Fibroblast of villous mesenchyme (primary cell): Measurements from ENCODE around the gene GET4. TPM values are rescaled to one million over a fixed set of nuclear protein-coding genes. Genes with fewer than 3 reads are reported as not detected.

Source experiments
- DNase-seq: peaks from one replicate; pipeline ENCODE4 v3.0.0-alpha.2; 2010; ENCODE audit warnings: low read depth
- H3K4me3 ChIP-seq: 2 replicates; pipeline ENCODE4 v1.5.1; 2011; ENCODE audit warnings: low read depth, mild to moderate bottlenecking, low read length
- total RNA-seq: library from RNA; depleted of rRNA; stranded (reverse); fragments of >200 nt; gene quantifications from 2 replicates; pipeline ENCODE4 v1.2.3, GENCODE V29; 2012
- TF ChIP-seq, protein P1 (sequence below): IDR thresholded peaks from 2 replicates; pipeline ENCODE4 v1.5.1; 2012; ENCODE audit warnings: low read depth, mild to moderate bottlenecking, low read length; ENCODE audit not compliant: insufficient read depth

GET4 gene, protein sequence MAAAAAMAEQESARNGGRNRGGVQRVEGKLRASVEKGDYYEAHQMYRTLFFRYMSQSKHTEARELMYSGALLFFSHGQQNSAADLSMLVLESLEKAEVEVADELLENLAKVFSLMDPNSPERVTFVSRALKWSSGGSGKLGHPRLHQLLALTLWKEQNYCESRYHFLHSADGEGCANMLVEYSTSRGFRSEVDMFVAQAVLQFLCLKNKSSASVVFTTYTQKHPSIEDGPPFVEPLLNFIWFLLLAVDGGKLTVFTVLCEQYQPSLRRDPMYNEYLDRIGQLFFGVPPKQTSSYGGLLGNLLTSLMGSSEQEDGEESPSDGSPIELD
- 15.1 and 22.5 TPM in 2 replicates for total RNA-seq

DNA sequence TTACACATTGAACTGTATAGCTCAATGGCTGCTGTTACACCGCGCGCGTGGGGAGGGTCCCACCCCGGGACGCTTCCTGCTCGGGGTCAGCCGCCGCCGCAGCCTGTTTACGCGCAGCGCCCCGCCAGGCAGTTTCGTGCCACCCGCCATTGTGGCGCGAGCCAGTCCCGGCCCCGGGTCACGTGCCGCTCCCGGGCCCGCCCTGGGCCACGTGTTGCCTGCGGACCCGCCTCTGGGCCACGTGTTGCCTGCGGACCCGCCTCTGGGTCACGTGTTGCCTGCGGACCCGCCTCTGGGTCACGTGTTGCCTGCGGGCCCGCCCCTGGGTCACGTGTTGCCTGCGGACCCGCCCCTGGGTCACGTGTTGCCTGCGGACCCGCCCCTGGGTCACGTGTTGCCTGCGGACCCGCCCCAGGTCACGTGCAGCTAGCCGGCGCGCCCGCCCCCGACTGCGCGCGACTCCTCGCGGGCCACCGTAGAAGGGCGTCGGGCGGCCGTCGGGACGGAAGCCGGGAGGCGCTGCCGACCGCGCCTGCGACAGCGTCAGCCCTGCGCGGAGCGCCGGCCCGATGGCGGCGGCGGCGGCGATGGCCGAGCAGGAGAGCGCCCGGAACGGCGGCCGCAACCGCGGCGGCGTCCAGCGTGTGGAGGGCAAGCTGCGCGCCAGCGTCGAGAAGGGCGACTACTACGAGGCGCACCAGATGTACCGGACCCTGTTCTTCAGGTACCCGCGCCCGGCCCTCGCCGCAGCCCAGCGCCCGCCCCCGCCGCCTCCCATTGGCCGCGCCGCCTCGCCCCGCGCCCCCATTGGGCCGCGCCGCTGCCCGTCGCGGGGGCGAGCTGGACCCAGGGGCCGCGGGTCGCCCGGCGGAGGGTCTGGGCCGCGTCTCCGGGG lies at the start of gene GET4:
Gene GET4 (plus strand): TSS at position 478 of the 895 bp plus-strand sequence. CDS start 92 bp downstream, at position 570.
- H3K4me3 ChIP-seq: peak within 1 kb of the TSS; percentile 89
- DNase-seq: peak; percentile 96
- TF ChIP-seq, protein P1, sequence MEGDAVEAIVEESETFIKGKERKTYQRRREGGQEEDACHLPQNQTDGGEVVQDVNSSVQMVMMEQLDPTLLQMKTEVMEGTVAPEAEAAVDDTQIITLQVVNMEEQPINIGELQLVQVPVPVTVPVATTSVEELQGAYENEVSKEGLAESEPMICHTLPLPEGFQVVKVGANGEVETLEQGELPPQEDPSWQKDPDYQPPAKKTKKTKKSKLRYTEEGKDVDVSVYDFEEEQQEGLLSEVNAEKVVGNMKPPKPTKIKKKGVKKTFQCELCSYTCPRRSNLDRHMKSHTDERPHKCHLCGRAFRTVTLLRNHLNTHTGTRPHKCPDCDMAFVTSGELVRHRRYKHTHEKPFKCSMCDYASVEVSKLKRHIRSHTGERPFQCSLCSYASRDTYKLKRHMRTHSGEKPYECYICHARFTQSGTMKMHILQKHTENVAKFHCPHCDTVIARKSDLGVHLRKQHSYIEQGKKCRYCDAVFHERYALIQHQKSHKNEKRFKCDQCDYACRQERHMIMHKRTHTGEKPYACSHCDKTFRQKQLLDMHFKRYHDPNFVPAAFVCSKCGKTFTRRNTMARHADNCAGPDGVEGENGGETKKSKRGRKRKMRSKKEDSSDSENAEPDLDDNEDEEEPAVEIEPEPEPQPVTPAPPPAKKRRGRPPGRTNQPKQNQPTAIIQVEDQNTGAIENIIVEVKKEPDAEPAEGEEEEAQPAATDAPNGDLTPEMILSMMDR: peak; percentile 16

DNA sequence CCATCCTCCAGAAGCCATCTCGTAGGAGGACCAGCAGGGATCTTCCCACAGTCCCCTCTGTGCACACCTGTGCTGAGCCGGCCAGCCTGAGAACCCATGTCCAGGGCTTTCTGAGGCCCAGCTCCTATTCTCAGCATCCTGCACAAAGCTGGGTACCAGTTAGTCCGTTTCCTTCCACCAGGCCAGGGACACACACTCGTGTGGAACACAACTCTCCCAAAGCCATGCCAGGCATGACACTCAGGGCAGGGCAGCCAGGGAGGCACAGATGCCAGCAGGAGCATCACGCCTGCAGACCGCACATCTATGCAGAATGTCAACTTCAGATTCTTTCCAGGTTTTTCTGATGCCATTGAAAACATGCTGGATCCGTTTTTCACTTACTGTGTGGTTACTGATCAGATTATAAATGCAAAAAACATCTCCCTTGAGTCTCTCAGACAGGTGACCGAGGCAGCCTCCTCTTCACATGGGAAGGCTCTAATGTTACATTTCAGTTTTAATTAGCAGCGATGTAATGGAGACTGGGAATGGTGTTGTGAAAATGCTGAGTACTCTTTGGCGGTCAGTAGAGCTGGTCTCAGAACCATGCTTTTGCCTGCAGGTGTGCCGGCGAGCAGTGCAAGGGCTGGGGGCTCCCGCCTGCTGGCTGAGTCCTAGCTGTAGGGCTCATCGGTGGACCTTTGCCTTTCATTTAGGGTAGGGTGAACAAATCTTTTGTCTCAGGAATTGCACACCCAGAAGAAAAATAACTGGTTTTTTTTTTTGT lies 47.4 kb upstream of the GET4 start:
- no peak overlapping the region for H3K4me3 ChIP-seq
- TF ChIP-seq, protein P1: no peak
- DNase-seq: no peak

DNA sequence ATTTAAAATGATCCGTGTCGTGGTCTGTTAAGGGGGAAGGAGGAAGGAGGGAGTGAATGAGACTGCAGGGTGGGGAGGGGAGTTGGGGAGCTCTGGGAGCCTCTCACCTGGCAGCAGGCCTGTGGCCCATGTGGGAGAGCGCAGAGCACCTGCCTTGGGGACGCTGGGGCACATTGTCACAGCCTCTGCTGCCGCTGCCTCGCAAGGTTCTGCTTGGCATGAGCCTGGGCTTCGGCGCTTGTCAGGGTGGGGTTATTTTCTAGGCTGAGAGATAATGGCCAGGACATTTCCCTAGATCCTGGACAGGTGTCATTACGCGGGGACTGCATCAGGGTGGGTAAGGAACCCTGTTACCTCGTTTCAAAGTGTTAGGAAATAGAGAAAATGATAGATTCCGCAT lies 46.3 kb upstream of the GET4 start:
- no peak for DNase-seq
- TF ChIP-seq, protein P1: no peak
- no peak overlapping the region for H3K4me3 ChIP-seq

DNA sequence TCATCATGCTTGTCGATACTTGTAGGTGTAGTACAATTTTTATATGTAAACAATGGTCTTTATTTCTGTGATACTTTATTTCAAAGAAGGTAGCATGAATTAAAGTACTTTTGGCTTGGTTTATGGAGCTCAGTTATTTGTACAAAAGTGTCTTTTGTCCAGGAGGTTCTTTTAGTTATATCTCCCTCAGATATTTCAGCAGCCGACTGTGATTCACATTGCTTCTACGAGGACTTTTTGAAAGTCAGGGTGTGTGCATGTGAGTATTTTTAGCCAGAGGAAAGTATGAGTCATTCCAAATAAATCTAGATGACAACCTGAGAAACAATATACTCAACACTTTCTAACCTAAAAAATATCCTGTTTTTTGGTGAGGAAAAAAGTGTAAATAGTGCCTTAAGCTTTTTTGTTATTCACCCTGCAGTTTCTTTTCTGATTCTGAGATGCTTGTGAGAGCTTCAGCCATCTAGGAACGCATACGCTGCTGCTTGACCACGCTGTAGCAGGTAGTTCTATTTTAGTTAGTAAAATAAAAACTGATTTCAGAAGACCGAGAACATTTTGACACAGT lies 44.7 kb upstream of the GET4 start:
- H3K4me3 ChIP-seq: peak overlapping the region; percentile 32
- TF ChIP-seq, protein P1: no peak
- peak; percentile 95 for DNase-seq

DNA sequence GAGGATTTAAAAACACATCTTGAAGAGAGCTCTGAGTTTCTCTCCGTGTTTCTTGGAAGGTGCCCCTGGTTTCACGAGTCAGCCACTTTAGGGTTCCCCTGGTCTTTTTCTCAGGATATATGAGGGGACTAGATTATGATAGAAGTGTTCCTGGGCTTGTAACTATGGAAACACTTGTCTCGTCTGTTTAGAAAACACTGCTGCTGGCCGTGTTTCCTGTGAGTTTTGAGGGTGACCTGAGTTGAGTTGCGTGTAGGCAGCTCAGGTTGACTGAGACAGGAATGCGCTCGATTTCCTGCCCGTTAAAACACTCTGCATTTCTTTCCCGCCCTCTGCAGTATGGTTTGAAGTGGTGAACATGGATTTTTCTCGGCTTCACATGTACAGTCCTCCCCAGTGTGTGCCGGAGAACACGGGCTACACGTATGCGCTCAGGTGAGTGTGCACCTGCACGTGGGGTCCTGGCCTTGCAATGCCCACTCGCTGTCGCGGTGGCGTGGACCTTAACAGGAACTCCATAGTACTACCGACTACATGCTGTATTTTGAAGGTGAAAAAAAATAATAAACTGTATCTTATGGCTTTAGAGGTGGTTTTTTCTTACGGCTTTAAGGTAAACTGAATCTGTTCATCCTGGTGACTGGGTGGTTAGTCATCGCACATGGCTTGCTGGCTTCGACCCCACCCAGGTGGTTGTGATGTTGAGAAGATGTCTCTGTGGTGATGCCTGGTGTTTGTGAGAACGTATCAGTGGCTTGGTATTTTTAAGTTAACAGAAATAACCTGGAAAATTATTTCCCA lies 44.0 kb upstream of the GET4 start, which contains the start of gene SUN1:
Gene SUN1 (plus strand): TSS at position 310 of the 801 bp plus-strand sequence. CDS start 49 bp downstream, at position 359.
- peak; percentile 69 for DNase-seq
- TF ChIP-seq, protein P1: no peak
- peak within 1 kb of the TSS; percentile 32 for H3K4me3 ChIP-seq

DNA sequence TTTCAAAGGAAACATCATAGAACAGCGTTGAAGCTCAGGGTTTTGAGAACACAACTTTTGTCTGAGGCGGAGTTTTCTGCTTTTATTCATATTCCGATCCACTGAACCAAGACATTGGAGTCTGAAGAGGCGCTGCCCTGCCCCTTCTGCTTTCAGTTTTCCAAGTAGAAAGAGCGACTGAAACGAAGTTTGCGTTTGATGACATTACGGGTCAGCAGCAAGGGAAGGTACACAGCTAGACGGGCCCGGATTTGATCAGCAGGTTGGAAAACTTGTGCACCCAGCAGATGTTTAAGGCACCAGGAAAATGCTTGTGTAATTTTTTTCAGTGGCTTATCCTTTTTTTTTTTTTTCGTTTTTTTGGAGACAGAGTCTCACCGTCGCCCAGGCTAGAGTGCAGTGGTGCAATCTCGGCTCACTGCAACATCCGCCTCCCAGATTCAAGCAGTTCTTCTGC lies 43.4 kb upstream of the GET4 start:
- no peak for DNase-seq
- H3K4me3 ChIP-seq: no peak overlapping the region
- TF ChIP-seq, protein P1: no peak
